Heart left ventricle (tissue), 13 donors: ENCODE data around the gene MYO10.

Source experiments
- POLR2A ChIP-seq, 2 donors: fragments of 450-650 bp; IDR thresholded peaks; one replicate each; pipeline ENCODE4 v1.6.1; 2017; ENCODE audit warnings: antibody characterized with exemption in 2 of 2, mild to moderate bottlenecking in 2 of 2, moderate library complexity in 2 of 2
- TF ChIP-seq, protein P1 (sequence below), 12 donors: fragments of 200-600 bp; sonication (generic) in 4 of 12; IDR thresholded peaks; one replicate each; pipeline versions ENCODE4 v1.5.0 to v1.8.0; 2018 to 2022; ENCODE audit warnings: antibody characterized with exemption in 12 of 12, mild to moderate bottlenecking in 5 of 12
- donor health status: ischemic (EF 13 %, LVEDD 7.1; RV severe dilation, severe dysfunction).
- donor health status: DM: no; HTN: yes; CAD: no.
- donor health status: DM: no; HTN: no; CAD: no.
- donor health status: ischemic (EF 25% LVEDD 6.9; RV normal size, moderate dysfunction).
- donor health status: ischemic (EF 25% LVEDD 5.7; RV mildly dilated, moderate dysfunction).
- donor health status: ischemic (EF 35%, LVEDD 5.7; RV mildly dilated, moderate dysfunction).
- donor health status: nonischemic (EF 11% LVEDD 7.7; RV severe dilation, severe dysfunction).
- donor health status: DM: yes; HTN: yes; CAD: no.
- donor health status: PGD.
- donor health status: ischemic (EF 29% LVEDD 5.4; RV normal size, mild dysfunction).
- donor health status: nonischemic (EF 23%, LVEDD 6.1; RV moderate dilation, normal function).

DNA sequence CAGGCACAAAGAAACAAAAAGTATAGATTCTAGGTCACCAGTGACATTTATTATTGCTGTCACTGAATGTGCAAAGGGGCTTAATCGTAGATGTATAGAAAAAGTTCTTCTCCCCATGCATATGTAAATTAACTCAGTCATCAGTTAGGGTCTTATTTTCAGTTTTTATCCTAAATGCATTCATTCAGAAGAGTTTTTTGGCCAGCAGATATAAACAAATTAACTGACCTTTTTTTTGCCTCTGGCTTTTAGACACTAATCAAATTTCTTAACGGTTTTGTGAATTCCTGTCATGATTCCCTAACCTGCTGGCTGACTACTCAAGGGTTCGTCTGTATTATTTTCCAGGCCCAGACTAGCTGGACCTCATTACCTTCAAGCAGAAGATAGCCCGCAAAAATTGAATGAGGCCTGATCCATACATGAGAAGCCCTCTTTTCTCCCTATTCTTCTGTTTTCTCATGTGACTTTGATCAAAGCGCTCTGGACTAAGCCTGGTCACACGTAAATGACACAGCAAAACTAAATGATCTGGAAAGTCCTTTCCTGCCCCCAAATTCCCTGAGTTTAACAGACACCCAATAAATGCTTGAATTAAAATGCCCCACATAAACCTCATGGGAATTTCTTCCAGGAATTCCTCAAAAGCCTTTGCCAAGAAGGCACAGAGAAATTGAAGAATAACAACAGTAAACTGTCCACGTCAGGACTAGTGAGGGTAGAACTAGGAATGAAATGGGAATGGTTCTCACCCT is 83.7 kb downstream of the MYO10 start:
- TF ChIP-seq, protein P1, sequence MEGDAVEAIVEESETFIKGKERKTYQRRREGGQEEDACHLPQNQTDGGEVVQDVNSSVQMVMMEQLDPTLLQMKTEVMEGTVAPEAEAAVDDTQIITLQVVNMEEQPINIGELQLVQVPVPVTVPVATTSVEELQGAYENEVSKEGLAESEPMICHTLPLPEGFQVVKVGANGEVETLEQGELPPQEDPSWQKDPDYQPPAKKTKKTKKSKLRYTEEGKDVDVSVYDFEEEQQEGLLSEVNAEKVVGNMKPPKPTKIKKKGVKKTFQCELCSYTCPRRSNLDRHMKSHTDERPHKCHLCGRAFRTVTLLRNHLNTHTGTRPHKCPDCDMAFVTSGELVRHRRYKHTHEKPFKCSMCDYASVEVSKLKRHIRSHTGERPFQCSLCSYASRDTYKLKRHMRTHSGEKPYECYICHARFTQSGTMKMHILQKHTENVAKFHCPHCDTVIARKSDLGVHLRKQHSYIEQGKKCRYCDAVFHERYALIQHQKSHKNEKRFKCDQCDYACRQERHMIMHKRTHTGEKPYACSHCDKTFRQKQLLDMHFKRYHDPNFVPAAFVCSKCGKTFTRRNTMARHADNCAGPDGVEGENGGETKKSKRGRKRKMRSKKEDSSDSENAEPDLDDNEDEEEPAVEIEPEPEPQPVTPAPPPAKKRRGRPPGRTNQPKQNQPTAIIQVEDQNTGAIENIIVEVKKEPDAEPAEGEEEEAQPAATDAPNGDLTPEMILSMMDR (IDR thresholded peaks at IDR 0.05): no peak
- TF ChIP-seq POLR2A (IDR thresholded peaks at IDR 0.05): no peak
